Dermis microvascular lymphatic vessel endothelial cell (primary cell): ENCODE results near the gene USB1. TPM values are rescaled to one million over a fixed set of nuclear protein-coding genes. Genes with fewer than 3 reads are reported as not detected.

Source experiments
- DNase-seq, 2 donors: peaks; one replicate each; pipeline versions ENCODE4 v3.0.0 to v3.0.0-alpha.2; 2010; ENCODE audit warnings: low read depth in 2 of 2
- total RNA-seq: library from RNA; depleted of rRNA; stranded (reverse); fragments of >200 nt; gene quantifications from 2 replicates; pipeline ENCODE4 v1.2.1, GENCODE V29; 2014

The USB1 gene
- total RNA-seq, 1 donor from 2014 or later: 20.4 TPM

- DNase-seq: no peak
Observed at GRCh38 chr16:58046054-58046881, 45.1 kb downstream of the USB1 start.

GRCh38 chr16:58046936-58047335, 45.7 kb downstream of the USB1 start:
- no peak for DNase-seq

GRCh38 chr16:58047557-58048348, 46.5 kb downstream of the USB1 start:
- DNase-seq: peak in 1 of 2 donors; percentile 7

GRCh38 chr16:58048494-58049231, 47.5 kb downstream of the USB1 start:
- no peak for DNase-seq

- no peak for DNase-seq
Observed at GRCh38 chr16:58049232-58050185, 48.3 kb downstream of the USB1 start.

- no peak for DNase-seq
Observed at GRCh38 chr16:58051296-58051695, 50.1 kb downstream of the USB1 start.

GRCh38 chr16:58051821-58052603, 50.8 kb downstream of the USB1 start:
- no peak for DNase-seq

GRCh38 chr16:58053682-58054005, 52.4 kb downstream of the USB1 start:
- no peak for DNase-seq

GRCh38 chr16:58054289-58054688, 53.1 kb downstream of the USB1 start:
- DNase-seq: no peak

GRCh38 chr16:58056580-58056979, 55.4 kb downstream of the USB1 start:
- no peak for DNase-seq

- no peak for DNase-seq
Observed at GRCh38 chr16:58057121-58057520, 55.9 kb downstream of the USB1 start.

- DNase-seq: no peak
Observed at GRCh38 chr16:58057784-58058183, 56.6 kb downstream of the USB1 start.

GRCh38 chr16:58062821-58063220, 61.6 kb downstream of the USB1 start:
- DNase-seq: no peak

- peak in 1 of 2 donors; percentile 17 for DNase-seq
Observed at GRCh38 chr16:58063377-58064076, 62.3 kb downstream of the USB1 start.

- DNase-seq: no peak
Observed at GRCh38 chr16:58070585-58070984, 69.4 kb downstream of the USB1 start.
